K562 (cell line): ENCODE data around the gene CRABP2. TPM values are rescaled to one million over a fixed set of nuclear protein-coding genes. Genes with fewer than 3 reads are reported as not detected.

ENCODE experiments used
- ATAC-seq: fragments of 200-7000 bp; cut with Tn5 transposase; 3 replicates; pipeline ENCODE4 v1.9.1; 2020; ENCODE audit warnings: moderate library complexity
- BruUV-seq: library from RNA; stranded (reverse); fragments of 400-500 nt; replicated peaks from 2 replicates; lab custom pipeline; 2021; lab: Mats Ljungman, UMichigan
- CTCF ChIA-PET: fragments of 300-600 bp; formaldehyde crosslinking; extraction: SDS; loops from one replicate; lab custom pipeline; 2021; ENCODE audit warnings: low intra/inter-chr PET ratio; lab: Yijun Ruan, JAX
- POLR2A ChIA-PET: fragments of 300-600, 350-650 bp; sonication (Branson Sonifier 250); formaldehyde crosslinking; extraction: SDS; loops from one replicate; lab custom pipeline; 2021; ENCODE audit warnings: antibody characterized with exemption, inconsistent platforms; lab: Yijun Ruan, JAX
- DNase-seq, 4 experiments: peaks; one replicate each; pipeline versions ENCODE4 v3.0.0 to v3.0.0-alpha.2; 2011 to 2018; ENCODE audit warnings: low spot score in 3 of 4, mixed read lengths in 3 of 4; ENCODE audit errors: extremely low read depth in 1 of 4
- FAIRE-seq: peaks from 2 replicates; lab custom pipeline; 2011; peaks lifted over from hg19 to GRCh38; lab: Jason Lieb, UNC
- H2AFZ ChIP-seq: 2 replicates; pipeline ENCODE4 v1.6.0; 2011; ENCODE audit warnings: low read depth, low read length, control low read depth, inconsistent platforms
- H3K27ac ChIP-seq: fragments of 200-600 bp; 3 replicates; pipeline ENCODE4 v1.8.0; 2011; ENCODE audit warnings: low read depth, mild to moderate bottlenecking, control low read depth, inconsistent platforms, low read length, moderate library complexity, mixed read lengths; ENCODE audit errors: extremely low read depth
- H3K27me3 ChIP-seq, 2 experiments: fragments of 300-600 bp in 1 of 2; 2 replicates in 1 of 2; 3 replicates in 1 of 2; pipeline versions ENCODE4 v1.6.0 to v1.8.0; 2011; ENCODE audit warnings: inconsistent platforms in 2 of 2, low read length in 2 of 2, mild to moderate bottlenecking in 1 of 2, mixed read lengths in 1 of 2, moderate library complexity in 1 of 2; ENCODE audit not compliant: control insufficient read depth in 2 of 2, insufficient read depth in 2 of 2
- H3K36me3 ChIP-seq: fragments of 300-600 bp; 3 replicates; pipeline ENCODE4 v1.8.0; 2011; ENCODE audit warnings: mild to moderate bottlenecking, low read length, inconsistent platforms; ENCODE audit not compliant: control insufficient read depth, insufficient read depth
- H3K4me1 ChIP-seq, 2 experiments: fragments of 200-600 bp in 1 of 2; replicated peaks in 1 of 2; 2 replicates in 1 of 2; 3 replicates in 1 of 2; pipeline versions ENCODE4 v1.5.1 to v1.8.0; 2011; ENCODE audit warnings: inconsistent platforms in 2 of 2, low read length in 2 of 2, mild to moderate bottlenecking in 1 of 2, mixed read lengths in 1 of 2, moderate library complexity in 1 of 2; ENCODE audit not compliant: control insufficient read depth in 2 of 2, insufficient read depth in 2 of 2
- H3K4me2 ChIP-seq: 2 replicates; pipeline ENCODE4 v1.6.1; 2011; ENCODE audit warnings: low read length, control low read depth, inconsistent platforms, mixed read lengths; ENCODE audit not compliant: insufficient read depth
- H3K4me3 ChIP-seq: fragments of 200-600 bp; sonication (generic), shearing (Covaris generic); 2 replicates; pipeline ENCODE4 v1.5.1; 2016; ENCODE audit warnings: control low read depth, inconsistent platforms
- H3K79me2 ChIP-seq: fragments of 200-600 bp; 3 replicates; pipeline ENCODE4 v1.8.0; 2011; ENCODE audit warnings: low read length, inconsistent platforms; ENCODE audit not compliant: control insufficient read depth, insufficient read depth
- H3K9ac ChIP-seq, 2 experiments: 2 replicates each; pipeline versions ENCODE4 v1.6.0 to v1.6.1; 2011; ENCODE audit warnings: low read depth in 2 of 2, low read length in 2 of 2, control low read depth in 1 of 2, inconsistent platforms in 1 of 2, mild to moderate bottlenecking in 1 of 2, mixed read lengths in 1 of 2; ENCODE audit not compliant: insufficient read depth in 1 of 2
- H3K9me1 ChIP-seq: one replicate; pipeline ENCODE4 v1.6.0; 2011; ENCODE audit warnings: inconsistent platforms, mild to moderate bottlenecking, low read length, moderate library complexity; ENCODE audit not compliant: control insufficient read depth, insufficient read depth
- H3K9me3 ChIP-seq: replicated peaks from 2 replicates; pipeline ENCODE4 v1.5.1; 2011; ENCODE audit warnings: low read depth, low read length, inconsistent platforms; ENCODE audit not compliant: control insufficient read depth, insufficient read depth
- H4K20me1 ChIP-seq: replicated peaks from 2 replicates; pipeline ENCODE4 v1.6.1; 2011; ENCODE audit warnings: low read length, inconsistent platforms, mixed read lengths; ENCODE audit not compliant: control insufficient read depth, insufficient read depth
- ATF3 ChIP-seq, 2 experiments: fragments of 450-650 bp in 1 of 2; sonication (generic) in 1 of 2; formaldehyde crosslinking in 1 of 2; IDR thresholded peaks in 1 of 2; conservative IDR thresholded peaks in 1 of 2; 2 replicates each; pipeline versions ENCODE4 v1.6.1 to v1.8.1; 2016 to 2023; ENCODE audit warnings: mild to moderate bottlenecking in 2 of 2, moderate library complexity in 2 of 2, inconsistent platforms in 1 of 2, missing genetic modification reagents in 1 of 2
- CTCF ChIP-seq, 3 experiments: IDR thresholded peaks in 2 of 3; conservative IDR thresholded peaks in 1 of 3; 2 replicates each; pipeline ENCODE4 v1.5.1; 2011 to 2012; ENCODE audit warnings: low read length in 3 of 3, mild to moderate bottlenecking in 3 of 3, control low read depth in 2 of 3, improper control_type of control experiment in 1 of 3, inconsistent platforms in 1 of 3, low read depth in 1 of 3, mixed read lengths in 1 of 3, moderate library complexity in 1 of 3; ENCODE audit not compliant: insufficient read depth in 2 of 3
- RBFOX2 ChIP-seq: fragments of 200-400 bp; formaldehyde crosslinking; IDR thresholded peaks from 2 replicates; pipeline ENCODE4 v1.6.1; 2017; ENCODE audit warnings: low read depth, mild to moderate bottlenecking, low read length, moderate library complexity
- ZBTB26 ChIP-seq: fragments of 450-650 bp; formaldehyde crosslinking; IDR thresholded peaks from 2 replicates; pipeline ENCODE4 v1.4.0; 2022; ENCODE audit warnings: missing genetic modification characterization
- WGBS: fragments of 100-300 bp; shearing (Covaris generic); methylation state at CpG from one replicate; pipeline ENCODE4 v1.1.6; 2016; ENCODE audit warnings: low coverage, mixed read lengths; ENCODE audit not compliant: insufficient coverage; ENCODE audit errors: missing lambda C conversion rate; 5-methylcytosine and 5-hydroxymethylcytosine counted together
- in situ Hi-C: fragments of 300-500 bp; cut with MboI; formaldehyde crosslinking; loops from 4 replicates; pipeline ENCODE4 v1.15.0; 2018; ENCODE audit warnings: inconsistent platforms, mixed read lengths
- intact Hi-C: fragments of 100-400 bp; cut with micrococcal nuclease; formaldehyde crosslinking; loops from 2 replicates; pipeline ENCODE4 v1.14.2; 2022
- polyA plus RNA-seq, 8 experiments: library from polyadenylated mRNA; depleted of rRNA in 4 of 8; stranded (reverse) in 5 of 8; unstranded in 3 of 8; fragments of >200 nt; fragmentation: Nextera tagmentation in 2 of 8; fragmentation: Illumina TruSeq in 1 of 8; extraction: Ambion mirVana in 2 of 8; extraction: Trizol in 1 of 8; gene quantifications; 2 replicates each; pipeline versions ENCODE4 v1.2.1 to v1.2.3, GENCODE V29; 2011 to 2014; ENCODE audit warnings: inconsistent platforms in 1 of 8, missing spikeins in 1 of 8
- total RNA-seq, 7 experiments: library from RNA; depleted of rRNA in 6 of 7; stranded (reverse); fragments of >200 nt in 6 of 7; fragmentation: Illumina TruSeq in 2 of 7; extraction: Trizol in 2 of 7; gene quantifications; 2 replicates each; pipeline versions ENCODE4 v1.2.1 to v1.2.3, GENCODE V29; 2011 to 2021; ENCODE audit warnings: low replicate concordance in 1 of 7

Gene CRABP2
- total and polyA plus RNA-seq, 9 of the 15 experiments (the other 6 are each of a cell fraction or from before 2014, with no cell fraction given): 0.30 to 2.5 (median 0.82) TPM

GRCh38 chr1:156691665-156692440, 13.5 kb downstream of the CRABP2 start (continued):
- TF ChIP-seq ATF3 (IDR thresholded peaks at IDR 0.05) (peak; percentile 27; the same call in 1 of the 2 replicates), ATF3 (CRISPR knock-in tag; conservative IDR thresholded peaks at IDR 0.05) (no peak), CTCF (IDR thresholded peaks at IDR 0.05 in 2 of 3, conservative IDR thresholded peaks at IDR 0.05 in 1 of 3; ENCODE audit: insufficient read depth in 2 of 3, low read depth in 1 of 3, low read length in 3 of 3) (peak in 1 of 3 experiments; percentile 6; a peak in 1 of 6 replicates)

- in situ Hi-C loops: no loop called here
Measured at GRCh38 chr1:156691191-156691590, 14.2 kb downstream of the CRABP2 start.

More at GRCh38 chr1:156691191-156691590, 14.2 kb downstream of the CRABP2 start:
- no peak for ATAC-seq
- Histone ChIP-seq H3K27ac (peak overlapping the region; percentile 2; the same call in 1 of the 3 replicates), H3K4me2 (no peak overlapping the region), H4K20me1 (no peaks in the 10 kb centered on the region), H3K4me3 (no peak overlapping the region), H3K4me1 (peaks cover 49 to 61% of the 10 kb centered on the region in 2 experiments), H3K36me3 (no peaks in the 10 kb centered on the region), H3K9me3 (no peaks in the 10 kb centered on the region), H3K9ac (peak overlapping the region in 1 of 2 experiments; percentile 92; a peak in 1 of 4 replicates), H3K9me1 (no peaks in the 10 kb centered on the region), H3K27me3 (no peaks in the 10 kb centered on the region), H2AFZ (peak overlapping the region; percentile 92), H3K79me2 (0 out of 3 replicates have a peak, but pooled peaks cover 3% of the 10 kb centered on the region)
- CTCF ChIA-PET: interaction anchor here (6.6 kb wide), 1 partner anchor 35 kb away, joined by 143 read pairs; the partner anchor contains the start of genes ISG20L2 and METTL25B
- no peak for FAIRE-seq
- no peak for DNase-seq
- no TSS peak for BruUV-seq
- POLR2A ChIA-PET: interaction anchor here (0.7 to 5.9 kb wide), 9 partner anchors 10 to 82 kb away, joined by 3 to 60 read pairs (median 4); partner anchors contain the start of genes ISG20L2, METTL25B, MRPL24 and NES
- intact Hi-C loops: no loop called here
- peak; percentile 1; the same call in 1 of the 2 replicates for TF ChIP-seq RBFOX2
- TF ChIP-seq ZBTB26 (CRISPR knock-in tag): no peak
- WGBS: 62% methylated on average over 9 of the region's 10 CpGs
